Activated T-cell treated with anti-CD3 and anti-CD28 coated beads, Interleukin-2, amount 50 U/mL, for 24 hours (primary cell): ENCODE results near the gene ZNF793.

Source experiments
- DNase-seq: peaks from one replicate; pipeline ENCODE4 v3.0.0-alpha.2; 2020
- H3K27ac Mint-ChIP-seq: 2 replicates; pipeline ENCODE4 v1.8.0; 2020; ENCODE audit warnings: mild to moderate bottlenecking, mixed read lengths
- H3K27me3 Mint-ChIP-seq: 2 replicates; pipeline ENCODE4 v1.8.0; 2020; ENCODE audit warnings: mixed read lengths
- H3K36me3 Mint-ChIP-seq: 2 replicates; pipeline ENCODE4 v1.8.0; 2020; ENCODE audit warnings: low read depth, mixed read lengths
- H3K4me1 Mint-ChIP-seq: 2 replicates; pipeline ENCODE4 v1.8.0; 2020; ENCODE audit warnings: low read depth, mixed read lengths
- H3K4me3 Mint-ChIP-seq: 2 replicates; pipeline ENCODE4 v1.8.0; 2020; ENCODE audit warnings: mild to moderate bottlenecking, moderate library complexity, mixed read lengths
- H3K9me3 Mint-ChIP-seq: 2 replicates; pipeline ENCODE4 v1.8.0; 2020; ENCODE audit warnings: mixed read lengths

The ZNF793 gene

DNA sequence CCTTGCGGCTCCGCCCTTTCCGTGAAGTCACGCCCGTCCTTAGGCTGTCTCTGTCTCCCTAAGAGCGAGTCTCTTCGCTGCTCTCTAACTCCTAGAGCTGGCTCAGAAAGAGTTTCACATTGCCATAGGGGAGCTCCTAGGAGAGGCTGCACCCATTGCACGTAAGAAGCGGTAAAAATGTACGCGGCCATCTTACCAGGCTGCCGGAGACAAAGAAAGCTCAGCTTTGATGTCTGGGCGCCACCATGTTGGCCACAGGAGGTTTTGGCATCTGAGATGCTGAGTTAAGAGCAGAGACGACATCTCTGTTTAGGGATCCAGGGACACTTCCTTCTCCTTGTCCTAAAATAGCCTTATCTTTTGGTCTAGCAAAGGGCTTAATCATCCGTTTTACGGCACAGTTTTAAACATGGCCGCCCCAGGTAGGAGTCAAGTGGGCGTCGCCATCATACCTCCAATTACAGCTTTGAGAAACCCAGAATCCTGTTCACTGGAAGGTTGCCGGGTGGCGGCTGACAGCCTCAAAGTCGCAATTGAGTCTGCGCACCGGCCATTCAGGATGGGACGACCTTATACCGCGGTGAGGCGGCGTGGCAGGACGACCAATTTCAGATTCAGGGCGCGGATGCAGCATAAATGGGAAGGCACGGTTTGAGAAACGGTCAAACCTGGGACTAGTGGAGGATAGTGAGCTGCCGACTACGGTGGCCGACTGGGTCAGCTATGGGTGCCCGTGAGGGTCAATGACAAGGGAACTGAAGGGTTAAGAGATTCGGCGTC is at the start of gene ZNF793:
Gene ZNF793, plus strand, starts transcription at position 553 of the 780 bp plus-strand sequence. CDS start 16,501 bp downstream, outside the sequence.
- peak; percentile 88 for DNase-seq
- Mint-ChIP-seq H3K4me3 (no peak within 1 kb of the TSS), H3K9me3 (peaks cover 33% of the 10 kb centered on the region), H3K36me3 (peaks cover 18% of the 10 kb centered on the region), H3K27ac (no peak within 1 kb of the TSS), H3K4me1 (no peaks in the 10 kb centered on the region), H3K27me3 (no peaks in the 10 kb centered on the region)

DNA sequence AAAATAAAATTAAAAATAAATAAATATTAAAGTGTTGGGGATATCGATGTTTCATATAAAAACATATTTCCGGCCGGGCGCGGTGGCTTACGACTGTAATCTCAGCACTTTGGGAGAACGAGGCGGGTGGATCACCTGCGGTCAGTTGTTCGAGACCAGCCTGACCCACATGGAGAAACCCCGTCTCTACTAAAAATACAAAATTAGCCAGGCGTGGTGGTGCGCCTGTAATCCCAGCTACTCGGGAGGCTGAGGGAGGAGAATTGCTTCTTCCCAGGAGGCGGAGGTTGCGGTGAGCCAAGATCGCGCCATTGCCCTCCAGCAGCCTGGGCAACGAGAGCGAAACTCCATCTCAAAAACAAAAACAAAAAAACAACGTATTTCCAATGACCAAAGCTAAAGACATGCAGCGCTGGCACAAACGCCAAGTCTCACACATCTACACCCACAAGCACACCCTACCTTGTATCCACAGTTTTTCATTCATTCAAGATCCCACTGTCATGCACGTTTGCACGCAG is 40.4 kb upstream of the ZNF793 start:
- Mint-ChIP-seq H3K27me3 (no peaks in the 10 kb centered on the region), H3K27ac (peak overlapping the region; percentile 97), H3K9me3 (peaks cover 32% of the 10 kb centered on the region), H3K36me3 (peaks cover 60% of the 10 kb centered on the region), H3K4me1 (peaks cover 33% of the 10 kb centered on the region), H3K4me3 (peak overlapping the region; percentile 97)
- DNase-seq, result no peak

DNA sequence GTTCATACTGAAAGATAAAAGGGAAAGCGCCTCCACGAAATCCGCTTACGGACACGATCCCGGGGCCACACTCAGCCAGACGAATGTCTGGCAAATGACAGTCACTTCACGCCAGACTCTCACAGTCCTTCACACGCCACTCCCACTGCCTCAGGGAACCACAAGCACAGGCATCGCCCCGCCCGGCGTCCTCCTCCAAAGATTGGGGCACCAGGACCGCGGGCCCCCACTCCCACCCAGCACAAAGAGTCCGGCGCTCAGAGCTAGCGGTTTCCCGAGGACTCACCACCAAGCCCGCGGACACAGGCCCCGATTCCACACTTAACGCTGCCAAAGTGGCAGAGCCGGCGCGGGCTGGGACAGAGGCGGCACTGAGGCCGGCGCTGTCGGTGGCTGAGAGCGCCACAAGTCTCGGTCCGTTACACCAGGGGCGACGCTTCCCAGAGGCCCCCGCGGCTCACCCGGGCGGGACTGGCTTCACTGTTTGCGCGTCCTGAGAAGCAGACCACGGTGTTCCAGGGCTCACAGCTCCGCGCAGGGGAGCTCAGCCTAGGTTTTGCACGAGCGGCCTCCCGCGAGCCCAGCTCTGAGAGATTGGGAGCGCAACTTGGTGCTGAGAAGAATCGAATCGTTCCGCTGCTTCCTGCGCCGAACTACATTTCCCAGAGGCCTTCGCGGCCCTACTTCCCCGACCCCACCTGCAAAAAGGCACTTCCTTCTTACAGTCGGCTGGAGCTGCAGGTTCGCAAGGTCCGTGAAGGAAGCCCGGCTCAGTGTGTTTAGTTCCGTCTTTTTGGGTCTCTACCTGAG is 39.7 kb upstream of the ZNF793 start, which contains the start of gene ZNF569:
Gene ZNF569, minus strand, starts transcription at position 647 of the 810 bp plus-strand sequence. CDS start 22,523 bp downstream, outside the sequence.
- H3K9me3 Mint-ChIP-seq, result peaks cover 32% of the 10 kb centered on the region
- peak within 1 kb of the TSS; percentile 97 for H3K27ac Mint-ChIP-seq
- peak within 1 kb of the TSS; percentile 97 for H3K4me3 Mint-ChIP-seq
- H3K4me1 Mint-ChIP-seq, result peaks cover 33% of the 10 kb centered on the region
- H3K36me3 Mint-ChIP-seq, result peaks cover 60% of the 10 kb centered on the region
- no peaks in the 10 kb centered on the region for H3K27me3 Mint-ChIP-seq
- peak; percentile 89 for DNase-seq

DNA sequence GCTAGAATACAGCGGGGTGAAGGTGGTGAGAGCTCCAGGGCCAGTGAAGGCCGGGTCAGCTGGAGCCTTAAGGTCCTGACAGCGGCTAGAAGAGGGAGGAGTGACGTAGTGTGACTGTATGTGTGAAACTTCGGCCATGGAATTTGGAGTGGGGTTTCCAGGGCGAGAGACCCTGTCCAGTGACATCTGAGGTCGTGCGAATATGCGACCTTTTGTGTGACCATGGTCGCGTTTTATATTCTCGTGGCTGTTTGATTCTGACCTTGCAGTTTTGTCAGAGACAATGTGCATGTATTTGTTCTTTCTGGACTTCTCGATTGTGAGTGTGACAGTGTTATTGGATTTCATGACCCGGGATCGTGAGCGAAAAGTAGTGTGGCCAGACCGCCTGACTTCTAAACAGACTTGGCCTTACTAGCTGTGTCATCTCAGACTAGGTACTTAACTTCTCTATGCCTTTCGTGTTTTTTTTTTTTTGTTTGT is 39.1 kb upstream of the ZNF793 start:
- H3K27me3 Mint-ChIP-seq, result no peaks in the 10 kb centered on the region
- peaks cover 60% of the 10 kb centered on the region for H3K36me3 Mint-ChIP-seq
- H3K4me3 Mint-ChIP-seq, result peak overlapping the region; percentile 97
- no peak for DNase-seq
- peak overlapping the region; percentile 97 for H3K27ac Mint-ChIP-seq
- H3K4me1 Mint-ChIP-seq, result peaks cover 33% of the 10 kb centered on the region
- peaks cover 32% of the 10 kb centered on the region for H3K9me3 Mint-ChIP-seq

DNA sequence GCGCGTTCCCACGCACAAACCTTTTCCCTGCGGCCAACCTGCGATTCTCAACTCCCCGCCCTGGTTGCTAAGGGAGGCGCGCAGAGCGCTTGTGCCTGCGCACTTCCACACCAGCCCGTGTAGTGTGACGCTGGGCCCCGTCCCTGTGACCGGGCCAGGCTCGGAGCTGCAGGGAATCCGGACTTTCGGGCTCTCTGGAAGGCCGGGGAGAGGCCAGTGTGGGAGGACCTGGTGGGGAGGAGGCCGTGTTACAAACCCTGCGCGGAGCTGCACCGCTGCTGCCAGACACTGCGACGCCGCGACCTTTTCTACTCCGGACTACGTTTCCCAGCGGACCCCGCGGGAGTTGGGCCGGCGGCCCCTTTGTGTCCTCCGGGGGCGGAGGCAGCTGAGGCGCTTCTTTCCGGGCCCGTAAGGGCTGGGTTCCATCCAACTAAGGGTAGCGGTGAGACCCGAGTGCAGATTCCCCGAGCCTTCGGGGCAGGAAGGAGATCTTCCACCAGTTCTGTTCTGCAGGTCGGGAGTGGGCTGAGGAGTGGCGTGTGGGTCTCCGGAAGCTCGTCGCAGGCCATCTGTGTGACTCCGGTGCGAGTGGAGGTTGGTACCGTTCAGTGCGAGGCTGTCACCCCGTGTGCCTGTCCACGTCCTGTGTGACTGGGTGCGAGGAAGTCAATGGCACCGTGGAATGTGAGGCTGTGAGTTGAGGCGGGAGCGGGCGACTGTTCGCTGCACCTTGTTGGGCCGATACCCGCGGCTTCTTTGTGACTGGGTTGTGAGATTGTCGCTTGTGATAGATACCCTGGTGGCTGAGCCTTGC is 37.6 kb upstream of the ZNF793 start, which contains the start of gene ZNF570:
Gene ZNF570, plus strand, starts transcription at position 396 of the 817 bp plus-strand sequence. CDS start 999 bp downstream, outside the sequence.
- Mint-ChIP-seq H3K4me3 (peak within 1 kb of the TSS; percentile 97), H3K4me1 (peaks cover 33% of the 10 kb centered on the region), H3K27ac (peak within 1 kb of the TSS; percentile 95), H3K27me3 (no peaks in the 10 kb centered on the region), H3K36me3 (peaks cover 54% of the 10 kb centered on the region), H3K9me3 (peaks cover 32% of the 10 kb centered on the region)
- peak; percentile 91 for DNase-seq

DNA sequence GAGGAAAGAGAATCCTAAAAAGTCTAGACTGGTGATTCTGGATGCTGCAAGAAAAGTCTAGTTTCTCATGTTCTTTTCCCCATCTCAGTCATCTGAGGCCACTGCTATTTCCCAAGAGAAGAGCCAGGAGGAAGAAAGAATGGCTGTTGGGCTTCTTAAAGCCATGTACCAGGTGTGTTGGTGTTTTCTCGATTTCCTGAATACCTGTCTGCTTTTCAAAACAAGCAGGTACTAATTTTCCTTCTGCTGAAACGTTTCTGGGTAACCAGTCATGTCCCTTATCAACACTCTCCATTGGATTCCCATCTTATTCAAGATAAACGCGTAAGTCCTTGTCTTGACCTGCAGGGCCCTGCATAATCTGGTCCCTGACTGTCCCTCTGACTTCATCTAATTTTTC is 36.5 kb upstream of the ZNF793 start:
- Mint-ChIP-seq H3K4me3 (peak overlapping the region; percentile 97), H3K36me3 (peaks cover 44% of the 10 kb centered on the region), H3K4me1 (peaks cover 33% of the 10 kb centered on the region), H3K27ac (peak overlapping the region; percentile 95), H3K9me3 (peaks cover 23% of the 10 kb centered on the region), H3K27me3 (no peaks in the 10 kb centered on the region)
- DNase-seq, result no peak

DNA sequence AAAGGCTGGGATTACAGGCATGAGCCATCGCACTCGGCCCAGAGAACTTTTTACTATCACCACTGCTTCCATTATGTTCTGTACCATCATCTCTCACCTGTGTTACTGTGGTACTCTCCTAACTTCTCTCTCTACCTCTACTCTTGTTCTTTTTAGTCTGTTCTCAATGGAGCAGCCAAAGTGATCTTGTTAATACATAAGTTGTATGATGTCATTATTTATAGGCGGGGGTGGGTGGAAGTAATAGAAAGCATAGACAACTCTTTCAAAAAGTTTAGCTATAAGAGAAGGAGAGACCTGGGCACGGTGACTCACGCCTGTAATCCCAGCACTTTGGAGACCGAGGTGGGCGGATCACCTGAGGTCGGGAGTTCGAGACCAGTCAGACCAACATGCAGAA is 34.6 kb upstream of the ZNF793 start:
- H3K27ac Mint-ChIP-seq, result no peak overlapping the region
- H3K27me3 Mint-ChIP-seq, result no peaks in the 10 kb centered on the region
- peaks cover 33% of the 10 kb centered on the region for H3K9me3 Mint-ChIP-seq
- H3K4me3 Mint-ChIP-seq, result no peak overlapping the region
- H3K36me3 Mint-ChIP-seq, result peaks cover 28% of the 10 kb centered on the region
- no peak for DNase-seq
- H3K4me1 Mint-ChIP-seq, result peaks cover 23% of the 10 kb centered on the region

DNA sequence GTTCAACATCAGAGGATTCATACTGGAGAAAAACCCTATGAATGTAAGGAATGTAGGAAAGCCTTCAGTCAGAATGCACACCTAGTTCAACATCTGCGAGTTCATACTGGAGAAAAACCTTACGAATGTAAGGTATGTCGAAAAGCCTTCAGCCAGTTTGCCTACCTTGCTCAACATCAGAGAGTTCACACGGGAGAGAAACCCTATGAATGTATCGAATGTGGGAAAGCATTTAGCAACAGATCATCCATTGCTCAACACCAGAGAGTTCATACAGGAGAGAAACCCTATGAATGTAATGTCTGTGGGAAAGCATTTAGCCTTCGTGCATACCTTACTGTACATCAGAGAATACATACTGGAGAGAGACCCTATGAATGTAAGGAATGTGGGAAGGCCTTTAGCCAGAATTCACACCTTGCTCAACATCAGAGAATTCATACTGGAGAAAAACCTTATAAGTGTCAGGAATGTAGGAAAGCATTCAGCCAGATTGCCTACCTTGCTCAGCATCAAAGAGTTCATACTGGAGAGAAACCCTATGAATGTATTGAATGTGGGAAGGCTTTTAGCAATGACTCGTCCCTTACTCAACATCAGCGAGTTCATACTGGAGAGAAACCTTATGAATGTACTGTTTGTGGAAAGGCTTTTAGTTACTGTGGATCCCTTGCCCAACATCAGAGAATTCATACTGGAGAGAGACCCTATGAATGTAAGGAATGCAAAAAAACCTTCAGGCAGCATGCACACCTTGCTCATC is 22.2 kb upstream of the ZNF793 start:
- H3K4me1 Mint-ChIP-seq, result no peaks in the 10 kb centered on the region
- no peak for DNase-seq
- no peak overlapping the region for H3K4me3 Mint-ChIP-seq
- peaks cover 55% of the 10 kb centered on the region for H3K9me3 Mint-ChIP-seq
- peaks cover 70% of the 10 kb centered on the region for H3K36me3 Mint-ChIP-seq
- no peaks in the 10 kb centered on the region for H3K27me3 Mint-ChIP-seq
- H3K27ac Mint-ChIP-seq, result no peak overlapping the region

DNA sequence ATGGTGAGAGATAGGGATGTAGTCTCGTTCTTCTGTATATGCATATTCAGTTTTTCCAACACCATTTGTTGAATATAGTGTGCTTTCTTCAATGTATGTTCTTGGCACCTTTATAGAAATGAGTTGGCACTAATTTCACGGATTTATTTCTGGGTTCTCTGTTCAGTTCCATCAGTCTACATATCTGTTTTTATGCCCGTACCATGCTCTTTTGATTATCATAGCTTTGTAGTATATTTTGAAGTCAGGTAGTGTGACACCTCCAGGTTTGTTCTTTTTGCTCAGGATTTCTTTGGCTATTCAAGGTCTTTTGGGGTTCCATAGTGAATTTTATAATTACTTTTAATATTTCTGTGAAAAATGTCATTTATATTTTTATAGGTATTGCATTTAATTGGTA is 14.5 kb upstream of the ZNF793 start:
- Mint-ChIP-seq H3K27ac (no peak overlapping the region), H3K36me3 (peaks cover 36% of the 10 kb centered on the region), H3K4me1 (no peaks in the 10 kb centered on the region), H3K9me3 (peaks cover 41% of the 10 kb centered on the region), H3K27me3 (no peaks in the 10 kb centered on the region), H3K4me3 (no peak overlapping the region)
- DNase-seq, result no peak

DNA sequence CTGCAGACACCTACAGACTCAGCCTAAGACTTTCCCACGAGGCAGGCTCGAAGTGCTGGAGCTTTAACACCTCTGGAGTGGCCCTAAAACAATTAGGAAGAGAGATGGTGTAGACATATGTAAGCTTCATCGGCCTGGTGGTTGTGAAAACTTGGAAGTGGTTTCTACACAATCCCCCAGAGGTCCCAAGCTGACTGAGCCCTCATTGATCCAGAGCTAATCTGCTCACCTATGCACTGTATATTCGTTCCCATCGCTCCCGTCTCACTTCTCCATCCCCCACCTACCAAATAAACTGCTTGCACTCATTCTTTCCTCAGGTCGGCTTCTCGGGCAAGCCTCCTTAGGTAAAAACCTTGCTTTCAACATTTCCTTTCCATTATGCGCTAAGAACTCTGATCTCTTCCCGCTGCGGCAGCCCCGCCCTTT is 767 bp upstream of the ZNF793 start:
- DNase-seq, result no peak
- H3K27ac Mint-ChIP-seq, result no peak overlapping the region
- H3K36me3 Mint-ChIP-seq, result peaks cover 14% of the 10 kb centered on the region
- H3K4me1 Mint-ChIP-seq, result no peaks in the 10 kb centered on the region
- peaks cover 33% of the 10 kb centered on the region for H3K9me3 Mint-ChIP-seq
- no peaks in the 10 kb centered on the region for H3K27me3 Mint-ChIP-seq
- no peak overlapping the region for H3K4me3 Mint-ChIP-seq

DNA sequence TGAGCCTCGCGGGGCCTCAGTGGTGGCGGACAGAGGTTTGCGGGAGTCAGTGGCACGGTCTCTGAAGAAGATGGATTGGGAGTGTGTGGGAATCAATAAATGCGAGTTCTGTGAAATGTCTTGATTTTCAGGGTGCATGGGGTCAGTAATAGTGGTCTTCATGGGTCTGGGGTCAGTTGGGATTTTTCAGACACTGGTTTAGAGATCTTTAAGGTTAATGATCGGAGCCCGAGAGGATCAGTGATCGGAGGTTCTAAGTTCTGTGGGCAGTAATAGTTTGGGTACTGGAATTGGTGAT is 377 bp downstream of the ZNF793 start:
- Mint-ChIP-seq H3K9me3 (peaks cover 28% of the 10 kb centered on the region), H3K36me3 (peaks cover 24% of the 10 kb centered on the region), H3K4me1 (no peaks in the 10 kb centered on the region), H3K4me3 (no peak overlapping the region), H3K27ac (no peak overlapping the region), H3K27me3 (no peaks in the 10 kb centered on the region)
- DNase-seq, result no peak

DNA sequence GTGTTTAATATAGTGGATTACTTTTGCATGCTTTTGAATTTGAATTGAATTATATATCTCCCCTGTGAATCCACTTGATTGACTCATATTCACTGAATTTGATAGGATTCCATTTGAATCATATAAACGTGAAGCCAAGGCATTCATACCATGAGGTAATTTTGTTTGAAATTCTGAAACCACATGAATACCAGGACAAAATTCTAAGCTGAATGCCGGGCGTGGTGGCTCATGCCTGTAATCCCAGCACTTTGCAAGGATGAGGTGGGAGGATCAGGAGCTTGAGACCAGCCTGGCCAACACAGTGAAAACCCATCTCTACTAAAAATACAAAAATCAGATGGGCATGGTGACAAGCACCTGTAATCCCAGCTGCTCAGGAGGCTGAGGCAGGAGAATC is 4.4 kb downstream of the ZNF793 start:
- Mint-ChIP-seq H3K4me1 (no peaks in the 10 kb centered on the region), H3K4me3 (no peak overlapping the region), H3K9me3 (peaks cover 37% of the 10 kb centered on the region), H3K27me3 (no peaks in the 10 kb centered on the region), H3K27ac (no peak overlapping the region), H3K36me3 (peaks cover 63% of the 10 kb centered on the region)
- DNase-seq, result no peak

DNA sequence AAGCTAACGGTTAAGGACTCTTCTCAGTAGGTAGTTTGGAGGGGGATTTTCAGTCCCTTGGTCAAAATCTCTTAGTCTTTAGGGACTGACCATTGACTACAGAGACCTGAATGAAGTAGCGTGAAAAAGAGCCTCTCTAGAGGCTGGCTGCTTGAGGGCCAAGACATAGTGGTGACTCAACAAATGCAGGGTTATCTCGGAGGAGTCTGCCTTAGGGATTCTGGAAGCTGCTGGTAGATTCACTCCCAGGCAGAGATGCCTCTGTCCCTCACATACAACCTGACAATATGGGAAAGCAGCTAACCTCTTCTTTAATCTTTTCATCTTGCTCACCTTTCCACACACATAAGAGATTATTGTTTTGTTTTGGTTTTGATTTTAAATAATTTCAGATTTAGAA is 5.1 kb downstream of the ZNF793 start:
- no peak overlapping the region for H3K4me3 Mint-ChIP-seq
- H3K9me3 Mint-ChIP-seq, result peaks cover 40% of the 10 kb centered on the region
- H3K36me3 Mint-ChIP-seq, result peaks cover 69% of the 10 kb centered on the region

More for the DNA sequence above, 5.1 kb downstream of the ZNF793 start:
- H3K4me1 Mint-ChIP-seq, result no peaks in the 10 kb centered on the region
- H3K27me3 Mint-ChIP-seq, result no peaks in the 10 kb centered on the region
- no peak overlapping the region for H3K27ac Mint-ChIP-seq
- DNase-seq, result no peak
